Ovary (tissue), 9 donors: Measurements from ENCODE around the gene FEZF2. TPM values are rescaled to one million over a fixed set of nuclear protein-coding genes. Genes with fewer than 3 reads are reported as not detected.

Experiments used
- DNase-seq, 5 donors: peaks; one replicate each; pipeline ENCODE4 v3.0.0-alpha.2; 2019 to 2020
- H3K27ac ChIP-seq, 2 donors: fragments of 200-600 bp; one replicate each; pipeline versions ENCODE4 v1.5.1 to v1.8.0; 2019 to 2022
- H3K27me3 ChIP-seq: fragments of 200-600 bp; one replicate; pipeline ENCODE4 v1.8.0; 2022
- H3K36me3 ChIP-seq: fragments of 200-600 bp; sonication (generic); one replicate; pipeline ENCODE4 v1.5.1; 2019
- H3K4me1 ChIP-seq: one replicate; pipeline ENCODE4 v1.8.1; 2013; ENCODE audit warnings: mild to moderate bottlenecking, moderate library complexity; ENCODE audit not compliant: insufficient read depth
- H3K4me3 ChIP-seq: fragments of 200-600 bp; sonication (generic); one replicate; pipeline ENCODE4 v1.5.1; 2017
- H3K9me3 ChIP-seq, 2 donors: fragments of 200-600 bp in 1 of 2; sonication (generic) in 1 of 2; one replicate each; pipeline versions ENCODE4 v1.5.1 to v1.8.1; 2013 to 2019; ENCODE audit warnings: mild to moderate bottlenecking in 1 of 2, moderate library complexity in 1 of 2
- EP300 ChIP-seq: sonication (generic); formaldehyde crosslinking; IDR thresholded peaks from one replicate; pipeline ENCODE4 v1.6.1; 2017; ENCODE audit warnings: antibody characterized with exemption
- POLR2A ChIP-seq: fragments of 450-650 bp; IDR thresholded peaks from one replicate; pipeline ENCODE4 v1.6.1; 2017; ENCODE audit warnings: antibody characterized with exemption, mild to moderate bottlenecking, moderate library complexity
- WGBS, 3 donors: extraction: QIAGEN DNeasy Blood & Tissue Kit in 1 of 3; methylation state at CpG; one replicate each; pipeline versions ENCODE4 v1.1.5 to v1.1.7; 2013 to 2017; 5-methylcytosine and 5-hydroxymethylcytosine counted together
- intact Hi-C, 4 donors: fragments of 100-400 bp; cut with DNase I; formaldehyde crosslinking; loops; one replicate each; pipeline versions ENCODE4 v1.11.0 to v1.15.1; 2022 to 2023
- polyA plus RNA-seq, 2 donors: library from polyadenylated mRNA; stranded (reverse); fragments of 200-250 nt in 1 of 2; fragments of 350-450 nt in 1 of 2; fragmentation: Illumina TruSeq in 1 of 2; extraction: RNeasy Lipid Tissue Mini Kit (QIAGEN cat#74804) in 1 of 2; gene quantifications; one replicate each; pipeline ENCODE4 v1.2.3, GENCODE V29; 2013 to 2014
- total RNA-seq, 7 donors: library from RNA; depleted of rRNA in 2 of 7; stranded (reverse); fragments of >200 nt in 2 of 7; fragmentation: NEBNext Ultra II Directional in 3 of 7; extraction: Animal tissue kit (Norgen Biotek cat#: 25700) in 3 of 7; gene quantifications; one replicate each; pipeline versions ENCODE4 v1.1.0 to v1.2.4, GENCODE V29; 2016 to 2023
- TF ChIP-seq, protein P1 (sequence below), 3 donors: fragments of 450-650 bp in 2 of 3; fragments of 200-600 bp in 1 of 3; IDR thresholded peaks; one replicate each; pipeline versions ENCODE4 v1.5.1 to v1.8.0; 2016 to 2022; ENCODE audit warnings: antibody characterized with exemption in 3 of 3, mild to moderate bottlenecking in 1 of 3
- donor health status: DM: no; HTN: no; CAD: no; lungs with moderate emphysema.
- donor health status: DM: no; HTN: no; CAD: no.
- donor health status: Bipolar disorder and iron deficiency.
- donor health status: DM: yes; HTN: yes; CAD: no.
- donor health status: DM: no; HTN: no; CAD: no.
- donor health status: DM: yes; HTN: yes; CAD: no.

FEZF2 gene
- total and polyA plus RNA-seq, 9 donors: 0.29 TPM; not detected in 8

DNA sequence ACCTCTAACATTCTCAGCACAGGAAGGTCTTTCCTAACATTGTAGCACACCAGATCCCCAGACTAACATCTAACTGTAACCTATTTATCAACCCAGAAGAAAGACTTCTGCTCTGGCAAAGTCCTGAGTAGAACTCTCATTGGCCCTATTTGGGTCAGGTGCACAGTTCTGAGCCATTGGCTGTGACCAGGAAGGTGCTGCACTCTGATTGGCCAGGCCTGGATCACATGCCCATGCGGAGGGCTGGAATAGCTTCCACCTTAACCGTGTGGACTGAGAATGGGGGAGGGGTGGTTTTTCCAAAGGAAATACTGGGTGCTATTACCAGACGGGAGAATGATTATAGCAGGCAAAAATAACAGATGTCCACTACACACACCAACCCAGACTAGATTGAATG is 11.5 kb downstream of the FEZF2 start:
- no peaks in the 10 kb centered on the region for H3K27me3 ChIP-seq
- no peak overlapping the region for H3K27ac ChIP-seq
- no peaks in the 10 kb centered on the region for H3K9me3 ChIP-seq
- intact Hi-C loops: no loop called here
- 54 to 56% (median 56%) methylated on average over 3 of the region's 3 CpGs for WGBS, 3 donors
- no peak for DNase-seq
- no peak for TF ChIP-seq EP300
- H3K4me1 ChIP-seq: no peaks in the 10 kb centered on the region
- H3K36me3 ChIP-seq: no peaks in the 10 kb centered on the region
- no peak overlapping the region for H3K4me3 ChIP-seq

DNA sequence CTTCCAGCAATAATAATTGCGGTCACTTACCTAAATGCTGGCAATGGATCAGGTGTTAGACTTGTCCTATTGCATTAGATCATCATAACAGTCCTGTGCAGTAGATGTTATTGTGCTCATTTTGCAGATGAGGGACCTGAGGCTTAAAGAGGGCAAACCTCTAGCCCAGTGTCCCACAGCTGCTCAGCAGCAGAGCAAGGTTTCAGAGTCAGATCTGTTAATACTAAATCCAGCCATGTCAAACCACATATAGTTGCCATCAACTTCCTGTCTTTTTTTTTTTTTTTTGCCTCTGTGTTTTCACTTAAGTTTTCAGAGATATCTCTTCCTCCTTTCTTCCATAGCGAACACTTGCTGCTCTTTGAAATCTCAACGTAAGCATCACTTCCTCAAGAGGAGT is 12.1 kb downstream of the FEZF2 start:
- Histone ChIP-seq H3K27ac (no peak overlapping the region), H3K27me3 (no peaks in the 10 kb centered on the region), H3K36me3 (no peaks in the 10 kb centered on the region), H3K9me3 (no peaks in the 10 kb centered on the region), H3K4me3 (no peak overlapping the region), H3K4me1 (no peaks in the 10 kb centered on the region)
- TF ChIP-seq EP300 (no peak), POLR2A (no peak)
- TF ChIP-seq, protein P1, sequence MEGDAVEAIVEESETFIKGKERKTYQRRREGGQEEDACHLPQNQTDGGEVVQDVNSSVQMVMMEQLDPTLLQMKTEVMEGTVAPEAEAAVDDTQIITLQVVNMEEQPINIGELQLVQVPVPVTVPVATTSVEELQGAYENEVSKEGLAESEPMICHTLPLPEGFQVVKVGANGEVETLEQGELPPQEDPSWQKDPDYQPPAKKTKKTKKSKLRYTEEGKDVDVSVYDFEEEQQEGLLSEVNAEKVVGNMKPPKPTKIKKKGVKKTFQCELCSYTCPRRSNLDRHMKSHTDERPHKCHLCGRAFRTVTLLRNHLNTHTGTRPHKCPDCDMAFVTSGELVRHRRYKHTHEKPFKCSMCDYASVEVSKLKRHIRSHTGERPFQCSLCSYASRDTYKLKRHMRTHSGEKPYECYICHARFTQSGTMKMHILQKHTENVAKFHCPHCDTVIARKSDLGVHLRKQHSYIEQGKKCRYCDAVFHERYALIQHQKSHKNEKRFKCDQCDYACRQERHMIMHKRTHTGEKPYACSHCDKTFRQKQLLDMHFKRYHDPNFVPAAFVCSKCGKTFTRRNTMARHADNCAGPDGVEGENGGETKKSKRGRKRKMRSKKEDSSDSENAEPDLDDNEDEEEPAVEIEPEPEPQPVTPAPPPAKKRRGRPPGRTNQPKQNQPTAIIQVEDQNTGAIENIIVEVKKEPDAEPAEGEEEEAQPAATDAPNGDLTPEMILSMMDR (IDR thresholded peaks at IDR 0.05): no peak
- no peak for DNase-seq
- intact Hi-C loops: no loop called here
- 83 to 88% (median 88%) methylated on average over 3 of the region's 3 CpGs for WGBS, 3 donors

DNA sequence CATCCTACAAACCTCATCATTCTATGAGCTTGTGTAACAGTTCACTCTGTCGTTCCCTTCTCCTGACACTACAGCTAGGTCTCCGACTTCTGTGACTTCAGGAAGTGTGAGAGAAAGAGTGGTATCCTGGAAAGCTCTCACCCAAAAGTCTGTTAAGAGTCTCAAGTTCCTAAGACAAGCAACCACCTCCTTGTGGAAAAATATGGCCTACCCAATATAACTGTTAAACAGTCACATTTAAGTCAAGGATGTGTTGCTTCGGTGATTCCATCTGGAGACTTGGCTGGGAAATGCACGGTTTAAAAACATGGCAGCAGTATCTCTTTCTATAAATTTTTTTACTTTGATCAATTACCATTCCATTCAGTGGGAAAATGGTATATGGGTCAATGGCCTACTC is 13.8 kb downstream of the FEZF2 start:
- no peaks in the 10 kb centered on the region for H3K27me3 ChIP-seq
- TF ChIP-seq, protein P1 (IDR thresholded peaks at IDR 0.05): no peak
- TF ChIP-seq EP300 (no peak), POLR2A (no peak)
- no peak for DNase-seq
- intact Hi-C loops: no loop called here
- no peaks in the 10 kb centered on the region for H3K9me3 ChIP-seq
- H3K27ac ChIP-seq: no peak overlapping the region
- WGBS, 3 donors: 79 to 82% (median 81%) methylated on average over 4 of the region's 4 CpGs
- H3K4me3 ChIP-seq: no peak overlapping the region
- H3K36me3 ChIP-seq: no peaks in the 10 kb centered on the region
- no peaks in the 10 kb centered on the region for H3K4me1 ChIP-seq

DNA sequence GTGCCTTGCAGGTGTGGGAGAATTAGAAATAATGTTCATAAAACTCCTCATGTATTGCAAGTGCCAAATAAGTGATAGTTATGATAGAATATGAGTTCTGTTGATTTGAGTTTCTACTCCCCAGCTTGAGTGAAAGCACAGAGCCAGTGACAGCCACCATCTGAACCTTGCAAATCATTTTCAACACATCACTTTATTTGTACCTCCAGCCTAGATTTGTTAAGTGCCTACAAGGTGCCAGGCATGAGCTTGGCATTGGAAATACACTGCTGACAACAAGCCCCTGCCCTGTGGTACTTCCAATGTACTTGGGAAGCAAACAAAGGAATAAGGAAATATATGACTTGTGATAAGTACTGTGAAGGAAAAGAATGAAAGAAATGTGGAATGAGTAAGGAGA is 17.0 kb downstream of the FEZF2 start:
- no peak overlapping the region for H3K27ac ChIP-seq
- H3K4me3 ChIP-seq: no peak overlapping the region
- intact Hi-C loops: no loop called here
- H3K36me3 ChIP-seq: no peaks in the 10 kb centered on the region
- no peaks in the 10 kb centered on the region for H3K27me3 ChIP-seq
- no peak for DNase-seq
- TF ChIP-seq, protein P1 (IDR thresholded peaks at IDR 0.05): no peak
- H3K4me1 ChIP-seq: no peaks in the 10 kb centered on the region
- H3K9me3 ChIP-seq: no peaks in the 10 kb centered on the region

DNA sequence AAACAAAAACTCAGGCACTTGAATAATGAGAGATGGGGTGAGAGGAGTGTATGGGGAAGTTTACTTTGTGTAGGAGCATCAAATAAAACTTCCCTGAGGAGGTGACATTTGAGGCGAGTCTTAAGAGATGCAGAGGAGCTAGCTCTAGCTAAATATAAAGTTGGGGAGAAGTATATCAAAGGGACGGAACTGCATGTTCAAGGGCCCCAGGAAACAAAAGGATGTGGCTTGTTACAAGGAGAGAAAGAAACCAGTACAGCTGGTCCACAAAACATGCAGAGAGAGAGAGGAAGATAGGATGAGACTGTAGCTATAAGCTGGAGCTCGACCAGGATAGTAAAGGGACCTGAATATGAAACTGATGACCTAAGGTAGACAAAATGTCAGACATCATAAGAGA is 17.6 kb downstream of the FEZF2 start:
- Histone ChIP-seq H3K27ac (no peak overlapping the region), H3K36me3 (no peaks in the 10 kb centered on the region), H3K4me3 (no peak overlapping the region), H3K9me3 (no peaks in the 10 kb centered on the region), H3K4me1 (no peaks in the 10 kb centered on the region), H3K27me3 (no peaks in the 10 kb centered on the region)
- TF ChIP-seq EP300: no peak
- TF ChIP-seq, protein P1 (IDR thresholded peaks at IDR 0.05): no peak
- TF ChIP-seq POLR2A: no peak
- 39 to 60% (median 40%) methylated on average over 3 of the region's 3 CpGs for WGBS, 3 donors
- intact Hi-C loops: no loop called here
- no peak for DNase-seq
